NCI-H774 (cell line): Measurements from ENCODE around the gene ADK.
"Not testable (repeated sequence)": the region's sequence is repeated elsewhere in the genome, so short reads cannot be mapped to it uniquely, and the experiment has no call there.

Experiments used
- DNase-seq: peaks from one replicate; lab custom pipeline; 2025; lab: John Stamatoyannopoulos, UW

Gene ADK

GRCh38 chr10:74488907-74489306, 337.9 kb downstream of the ADK start:
- no peak for DNase-seq

- DNase-seq: no peak
These were observed 339.5 kb downstream of the ADK start for GRCh38 chr10:74490551-74490950.

- no peak for DNase-seq
These were observed 340.0 kb downstream of the ADK start for GRCh38 chr10:74491014-74491413.

GRCh38 chr10:74496276-74496675, 345.3 kb downstream of the ADK start:
- DNase-seq: not testable (repeated sequence)

GRCh38 chr10:74498664-74499063, 347.6 kb downstream of the ADK start:
- DNase-seq: not testable (repeated sequence)

GRCh38 chr10:74500026-74500704, 349.1 kb downstream of the ADK start:
- no peak for DNase-seq

GRCh38 chr10:74500816-74501215, 349.8 kb downstream of the ADK start:
- no peak for DNase-seq

GRCh38 chr10:74502963-74503608, 352.1 kb downstream of the ADK start:
- no peak for DNase-seq

GRCh38 chr10:74507951-74508350, 356.9 kb downstream of the ADK start:
- no peak for DNase-seq

GRCh38 chr10:74510594-74510993, 359.6 kb downstream of the ADK start:
- no peak for DNase-seq

GRCh38 chr10:74511051-74511450, 360.0 kb downstream of the ADK start:
- DNase-seq: no peak

GRCh38 chr10:74514322-74514721, 363.3 kb downstream of the ADK start:
- no peak for DNase-seq

- no peak for DNase-seq
These were observed 367.0 kb downstream of the ADK start for GRCh38 chr10:74518061-74518460.

- DNase-seq: no peak
These were observed 370.5 kb downstream of the ADK start for GRCh38 chr10:74521526-74521925.

- DNase-seq: no peak
These were observed 372.2 kb downstream of the ADK start for GRCh38 chr10:74523199-74523598.

- no peak for DNase-seq
These were observed 374.9 kb downstream of the ADK start for GRCh38 chr10:74525885-74526284.

- not testable (repeated sequence) for DNase-seq
These were observed 376.6 kb downstream of the ADK start for GRCh38 chr10:74527611-74528010.

GRCh38 chr10:74529205-74529604, 378.2 kb downstream of the ADK start:
- no peak for DNase-seq

GRCh38 chr10:74530981-74531380, 380.0 kb downstream of the ADK start:
- DNase-seq: no peak

- DNase-seq: no peak
These were observed 388.3 kb downstream of the ADK start for GRCh38 chr10:74539317-74539716.

GRCh38 chr10:74541375-74541774, 390.4 kb downstream of the ADK start:
- no peak for DNase-seq

GRCh38 chr10:74542077-74542476, 391.1 kb downstream of the ADK start:
- DNase-seq: no peak

GRCh38 chr10:74543276-74543675, 392.3 kb downstream of the ADK start:
- DNase-seq: no peak

- DNase-seq: no peak
These were observed 393.1 kb downstream of the ADK start for GRCh38 chr10:74544106-74544505.
